IMR-90 (cell line): Measurements from ENCODE around the gene RUNX2.

Experiments used
- CEBPB ChIP-seq: IDR thresholded peaks from 2 replicates; pipeline ENCODE4 v1.6.1; 2012; ENCODE audit warnings: low read depth, low read length, improper control_type of control experiment
- CTCF ChIP-seq: conservative IDR thresholded peaks from 2 replicates; pipeline ENCODE4 v1.5.1; 2012; ENCODE audit warnings: mild to moderate bottlenecking, low read depth, low read length, improper control_type of control experiment
- FOS ChIP-seq: fragments of 150-350 bp; IDR thresholded peaks from 2 replicates; pipeline ENCODE4 v1.6.1; 2016; ENCODE audit warnings: low read depth, low read length
- POLR2A ChIP-seq: IDR thresholded peaks from 2 replicates; pipeline ENCODE4 v1.6.1; 2012; ENCODE audit warnings: mild to moderate bottlenecking, low read depth, low read length

- no peak for TF ChIP-seq CTCF
- TF ChIP-seq CEBPB: no peak
- TF ChIP-seq FOS: no peak
- no peak for TF ChIP-seq POLR2A
Observed at GRCh38 chr6:45411959-45412358, 83.8 kb downstream of the RUNX2 start.
